GM12874 (cell line): ENCODE measurements around the gene JPT2.

Experiments used
- TF ChIP-seq, protein P1 (sequence below): IDR thresholded peaks from 2 replicates; pipeline ENCODE4 v1.5.1; 2011; ENCODE audit warnings: low read depth, mild to moderate bottlenecking, control low read depth, low read length, moderate library complexity; ENCODE audit not compliant: insufficient read depth

Gene JPT2

GRCh38 chr16:1744338-1744840 lies 66.3 kb downstream of the JPT2 start:
- TF ChIP-seq, protein P1, sequence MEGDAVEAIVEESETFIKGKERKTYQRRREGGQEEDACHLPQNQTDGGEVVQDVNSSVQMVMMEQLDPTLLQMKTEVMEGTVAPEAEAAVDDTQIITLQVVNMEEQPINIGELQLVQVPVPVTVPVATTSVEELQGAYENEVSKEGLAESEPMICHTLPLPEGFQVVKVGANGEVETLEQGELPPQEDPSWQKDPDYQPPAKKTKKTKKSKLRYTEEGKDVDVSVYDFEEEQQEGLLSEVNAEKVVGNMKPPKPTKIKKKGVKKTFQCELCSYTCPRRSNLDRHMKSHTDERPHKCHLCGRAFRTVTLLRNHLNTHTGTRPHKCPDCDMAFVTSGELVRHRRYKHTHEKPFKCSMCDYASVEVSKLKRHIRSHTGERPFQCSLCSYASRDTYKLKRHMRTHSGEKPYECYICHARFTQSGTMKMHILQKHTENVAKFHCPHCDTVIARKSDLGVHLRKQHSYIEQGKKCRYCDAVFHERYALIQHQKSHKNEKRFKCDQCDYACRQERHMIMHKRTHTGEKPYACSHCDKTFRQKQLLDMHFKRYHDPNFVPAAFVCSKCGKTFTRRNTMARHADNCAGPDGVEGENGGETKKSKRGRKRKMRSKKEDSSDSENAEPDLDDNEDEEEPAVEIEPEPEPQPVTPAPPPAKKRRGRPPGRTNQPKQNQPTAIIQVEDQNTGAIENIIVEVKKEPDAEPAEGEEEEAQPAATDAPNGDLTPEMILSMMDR, result no peak

GRCh38 chr16:1745181-1745899 lies 67.3 kb downstream of the JPT2 start:
- TF ChIP-seq, protein P1, result no peak

- TF ChIP-seq, protein P1, result no peak
Observed at GRCh38 chr16:1745900-1746692, 68.0 kb downstream of the JPT2 start.

DNA sequence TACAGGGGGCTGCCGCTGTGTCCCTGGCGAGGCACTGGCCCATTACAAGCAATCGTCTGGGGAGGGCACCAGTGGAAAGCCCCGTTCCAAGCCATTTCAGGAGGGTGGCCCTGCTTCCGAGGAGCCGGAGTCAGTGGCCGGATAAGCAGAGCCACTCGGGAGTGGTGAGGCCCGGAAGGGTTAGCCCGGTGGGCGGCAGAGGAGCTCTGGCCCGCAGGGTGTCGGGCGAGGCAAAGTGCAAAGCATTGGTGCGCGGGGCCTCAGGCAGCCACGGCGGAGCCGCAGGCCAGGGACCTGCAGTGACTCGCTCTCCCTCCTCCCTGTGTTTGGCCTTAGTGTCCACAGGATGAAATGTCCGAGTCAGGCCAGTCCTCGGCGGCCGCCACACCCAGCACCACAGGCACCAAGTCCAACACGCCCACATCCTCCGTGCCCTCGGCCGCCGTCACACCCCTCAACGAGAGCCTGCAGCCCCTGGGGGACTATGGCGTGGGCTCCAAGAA lies 68.7 kb downstream of the JPT2 start:
- TF ChIP-seq, protein P1, result no peak

DNA sequence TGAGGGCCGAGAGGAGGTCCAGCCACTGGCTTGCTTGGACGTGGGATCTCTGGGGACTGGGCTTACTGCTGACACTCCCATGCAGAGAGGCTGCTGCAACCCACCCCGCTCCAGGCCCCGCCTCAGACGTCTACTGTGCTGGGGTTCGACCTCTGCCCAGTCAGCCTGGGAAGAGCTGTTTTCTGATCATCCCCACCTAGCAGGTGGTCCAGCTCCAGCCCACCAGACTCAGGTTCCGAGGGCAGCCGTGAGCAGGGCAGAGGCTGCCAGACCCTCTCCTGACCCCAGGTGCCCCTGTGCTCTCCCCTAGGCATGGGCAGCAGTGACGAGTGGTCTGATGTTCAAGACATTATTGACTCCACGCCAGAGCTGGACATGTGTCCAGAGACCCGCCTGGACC lies 69.9 kb downstream of the JPT2 start:
- TF ChIP-seq, protein P1, result no peak

DNA sequence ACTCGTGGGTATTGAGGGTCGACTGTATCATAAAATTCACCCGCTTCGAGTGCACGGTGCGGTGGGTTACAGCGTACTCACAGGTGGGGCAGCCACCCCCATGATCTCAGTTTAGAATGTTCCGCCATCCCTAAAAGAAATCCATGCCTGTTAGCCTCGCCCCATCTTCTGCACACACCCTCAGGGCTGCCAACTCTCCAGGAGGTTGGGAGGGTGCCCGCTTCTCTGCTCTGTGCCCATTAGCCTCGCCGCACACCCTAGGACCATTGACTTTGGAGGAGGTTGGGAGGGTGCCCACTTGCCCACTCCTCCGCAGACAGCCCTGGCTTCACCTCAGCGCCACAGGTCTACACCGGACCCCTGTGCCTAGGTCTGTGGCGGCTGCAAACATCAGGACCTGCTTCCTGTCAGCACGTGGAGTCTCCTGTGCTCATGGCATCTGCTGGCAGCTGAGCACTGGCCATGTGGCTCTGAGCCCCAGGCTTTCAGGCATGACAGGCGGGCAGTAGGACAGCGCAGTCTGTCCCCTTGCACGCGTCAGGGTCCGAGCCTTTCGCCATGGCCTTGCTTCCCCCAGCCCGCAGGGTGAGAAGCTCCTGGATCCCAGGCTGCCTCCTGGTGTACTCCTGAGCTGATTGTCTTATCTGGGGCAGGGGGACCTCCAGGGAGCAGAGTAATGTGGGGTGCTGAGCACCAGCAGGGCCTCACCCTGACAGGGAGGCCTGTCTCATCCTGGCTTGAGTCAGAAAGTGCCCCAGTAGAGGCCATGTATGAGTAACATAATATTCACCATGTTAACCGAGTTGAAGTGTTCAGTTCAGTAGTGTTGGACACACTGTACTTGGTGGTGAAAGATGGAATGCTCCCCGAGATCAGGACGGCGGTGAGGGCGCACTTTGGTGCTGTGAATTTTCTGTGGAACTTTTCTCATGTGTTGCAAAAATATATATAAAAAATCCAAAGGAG lies 71.4 kb downstream of the JPT2 start:
- TF ChIP-seq, protein P1, result no peak
